Loucy (cell line): Measurements from ENCODE around the gene IL36RN.

ENCODE experiments used
- CTCF ChIP-seq: fragments of 200-600 bp; sonication (generic); conservative IDR thresholded peaks from 2 replicates; pipeline ENCODE4 v1.5.1; 2014; ENCODE audit warnings: mild to moderate bottlenecking, antibody characterized with exemption, low read length
- EZH2phosphoT487 ChIP-seq: fragments of 200-600 bp; IDR thresholded peaks from 2 replicates; pipeline ENCODE4 v1.6.1; 2018; ENCODE audit warnings: antibody characterized with exemption, mild to moderate bottlenecking, moderate library complexity, borderline replicate concordance

- TF ChIP-seq CTCF = no peak
- no peak for TF ChIP-seq EZH2phosphoT487
These were observed 45.1 kb downstream of the IL36RN start for GRCh38 chr2:113104054-113104611.
